WTC11 (cell line): ENCODE results near the gene TEX19. TPM values are rescaled to one million over a fixed set of nuclear protein-coding genes. Genes with fewer than 3 reads are reported as not detected.

Experiments used
- ATAC-seq: fragments of 200-7000 bp; cut with Tn5 transposase; 2 replicates; pipeline ENCODE4 v1.10.0; 2021; ENCODE audit warnings: mild to moderate bottlenecking, moderate library complexity
- CTCF ChIA-PET: fragments of 300-600 bp; sonication (Branson Sonifier 250); formaldehyde crosslinking; loops from one replicate; lab custom pipeline; 2021; ENCODE audit warnings: antibody characterized with exemption; lab: Charles Lee
- POLR2A ChIA-PET: fragments of 350-600 bp; sonication (Branson Sonifier 250); formaldehyde crosslinking; loops from one replicate; lab custom pipeline; 2021; ENCODE audit warnings: antibody characterized with exemption; lab: Charles Lee
- DNase-seq: peaks from one replicate; pipeline ENCODE4 v3.0.0; 2021; ENCODE audit warnings: low spot score
- H3K27ac Mint-ChIP-seq: 2 replicates; pipeline ENCODE4 v1.8.0; 2021; ENCODE audit warnings: mixed read lengths
- H3K27me3 Mint-ChIP-seq: 2 replicates; pipeline ENCODE4 v1.8.0; 2021; ENCODE audit warnings: low read depth, mild to moderate bottlenecking, moderate library complexity, mixed read lengths
- H3K36me3 Mint-ChIP-seq: 2 replicates; pipeline ENCODE4 v1.8.0; 2021; ENCODE audit warnings: mixed read lengths
- H3K4me1 Mint-ChIP-seq: 2 replicates; pipeline ENCODE4 v1.8.0; 2022; ENCODE audit warnings: mixed read lengths
- H3K4me3 Mint-ChIP-seq: 2 replicates; pipeline ENCODE4 v1.8.0; 2021; ENCODE audit warnings: mild to moderate bottlenecking, moderate library complexity, mixed read lengths
- H3K9me3 Mint-ChIP-seq: 2 replicates; pipeline ENCODE4 v1.8.0; 2021; ENCODE audit warnings: mixed read lengths
- ATF1 ChIP-seq: sonication (generic); formaldehyde crosslinking; IDR thresholded peaks from 2 replicates; pipeline ENCODE4 v1.8.1; 2023; ENCODE audit warnings: mild to moderate bottlenecking, moderate library complexity, missing genetic modification reagents
- ATF3 ChIP-seq: sonication (generic); formaldehyde crosslinking; conservative IDR thresholded peaks from 2 replicates; pipeline ENCODE4 v1.8.1; 2022; ENCODE audit warnings: mild to moderate bottlenecking, missing genetic modification reagents
- CBFB ChIP-seq: sonication (generic); formaldehyde crosslinking; IDR thresholded peaks from 2 replicates; pipeline ENCODE4 v1.8.1; 2022; ENCODE audit warnings: mild to moderate bottlenecking, low read depth, missing genetic modification reagents
- CDX4 ChIP-seq: fragments of 250-450 bp; sonication (Bioruptor Pico); IDR thresholded peaks from 2 replicates; pipeline ENCODE4 v1.9.0; 2021; ENCODE audit warnings: moderate library complexity, mild to moderate bottlenecking, inconsistent platforms, borderline replicate concordance
- ETV6 ChIP-seq: sonication (generic); formaldehyde crosslinking; IDR thresholded peaks from 2 replicates; pipeline ENCODE4 v1.8.1; 2022; ENCODE audit warnings: mild to moderate bottlenecking, missing genetic modification reagents
- FOXK1 ChIP-seq: sonication (generic); formaldehyde crosslinking; IDR thresholded peaks from 2 replicates; pipeline ENCODE4 v1.8.0; 2022; ENCODE audit warnings: mild to moderate bottlenecking, moderate library complexity, missing genetic modification reagents
- FOXP1 ChIP-seq: sonication (generic); formaldehyde crosslinking; IDR thresholded peaks from 2 replicates; pipeline ENCODE4 v1.8.0; 2022; ENCODE audit warnings: missing genetic modification reagents, mild to moderate bottlenecking, moderate library complexity, borderline replicate concordance
- HMGXB4 ChIP-seq: sonication (generic); formaldehyde crosslinking; IDR thresholded peaks from 2 replicates; pipeline ENCODE4 v1.8.1; 2023; ENCODE audit warnings: mild to moderate bottlenecking, moderate library complexity, missing genetic modification reagents
- JAZF1 ChIP-seq: fragments of 250-450 bp; sonication (Bioruptor Pico); IDR thresholded peaks from 2 replicates; pipeline ENCODE4 v1.9.0; 2021; ENCODE audit warnings: moderate library complexity, mild to moderate bottlenecking, inconsistent platforms
- MLX ChIP-seq: sonication (generic); formaldehyde crosslinking; IDR thresholded peaks from 2 replicates; pipeline ENCODE4 v1.8.1; 2023; ENCODE audit warnings: mild to moderate bottlenecking, missing genetic modification reagents, moderate library complexity
- NFE2L1 ChIP-seq: sonication (generic); formaldehyde crosslinking; IDR thresholded peaks from 2 replicates; pipeline ENCODE4 v1.8.1; 2023; ENCODE audit warnings: missing genetic modification reagents
- NR1H2 ChIP-seq: sonication (generic); formaldehyde crosslinking; IDR thresholded peaks from 2 replicates; pipeline ENCODE4 v1.9.0; 2021; ENCODE audit warnings: mild to moderate bottlenecking, moderate library complexity, missing genetic modification reagents
- NR2C2 ChIP-seq: sonication (generic); formaldehyde crosslinking; IDR thresholded peaks from 2 replicates; pipeline ENCODE4 v1.8.0; 2022; ENCODE audit warnings: mild to moderate bottlenecking, missing genetic modification reagents
- PREB ChIP-seq: sonication (generic); formaldehyde crosslinking; IDR thresholded peaks from 2 replicates; pipeline ENCODE4 v1.8.1; 2022; ENCODE audit warnings: mild to moderate bottlenecking, missing genetic modification reagents, moderate library complexity, borderline replicate concordance
- RELA ChIP-seq: sonication (generic); formaldehyde crosslinking; IDR thresholded peaks from 2 replicates; pipeline ENCODE4 v1.8.1; 2022; ENCODE audit warnings: missing genetic modification reagents, mild to moderate bottlenecking, borderline replicate concordance
- SP1 ChIP-seq: sonication (generic); formaldehyde crosslinking; conservative IDR thresholded peaks from 2 replicates; pipeline ENCODE4 v1.8.1; 2022; ENCODE audit warnings: missing genetic modification reagents
- STAT6 ChIP-seq: sonication (generic); formaldehyde crosslinking; conservative IDR thresholded peaks from 2 replicates; pipeline ENCODE4 v1.8.1; 2023; ENCODE audit warnings: mild to moderate bottlenecking, low read depth, missing genetic modification reagents, moderate library complexity
- ZMAT4 ChIP-seq: fragments of 250-450 bp; sonication (Bioruptor Pico); IDR thresholded peaks from 2 replicates; pipeline ENCODE4 v1.9.0; 2021; ENCODE audit warnings: mild to moderate bottlenecking
- ZNF121 ChIP-seq: sonication (generic); formaldehyde crosslinking; IDR thresholded peaks from 2 replicates; pipeline ENCODE4 v1.8.0; 2023; ENCODE audit warnings: missing genetic modification reagents
- ZNF232 ChIP-seq: sonication (generic); formaldehyde crosslinking; IDR thresholded peaks from 2 replicates; pipeline ENCODE4 v1.8.0; 2022; ENCODE audit warnings: mild to moderate bottlenecking, missing genetic modification reagents
- ZNF263 ChIP-seq: sonication (generic); formaldehyde crosslinking; IDR thresholded peaks from 2 replicates; pipeline ENCODE4 v1.8.1; 2022; ENCODE audit warnings: low read depth, mild to moderate bottlenecking, moderate library complexity, missing genetic modification reagents
- ZNF423 ChIP-seq: fragments of 250-450 bp; sonication (Bioruptor Pico); IDR thresholded peaks from 2 replicates; pipeline ENCODE4 v2.1.2; 2022; ENCODE audit warnings: mild to moderate bottlenecking, moderate library complexity
- total RNA-seq: library from RNA; stranded (reverse); gene quantifications from 3 replicates; pipeline ENCODE4 v1.2.3, GENCODE V29; 2021

Gene TEX19
- total RNA-seq, 1 experiment from 2014 or later = 1.4 TPM

GRCh38 chr17:82365606-82366295 lies 6.7 kb downstream of the TEX19 start:
- H3K36me3 Mint-ChIP-seq = no peaks in the 10 kb centered on the region
- no peak for TF ChIP-seq ZMAT4 (CRISPR knock-in tag)
- TF ChIP-seq PREB = no peak
- H3K9me3 Mint-ChIP-seq = peaks cover 5% of the 10 kb centered on the region
- peaks cover 5% of the 10 kb centered on the region for H3K4me1 Mint-ChIP-seq
- H3K27ac Mint-ChIP-seq = no peak overlapping the region
- CTCF ChIA-PET = interaction anchor here (0.7 to 1.1 kb wide), 2 partner anchors 14 to 59 kb away, joined by 3 read pairs; no protein-coding TSS in a partner anchor
- H3K27me3 Mint-ChIP-seq = peaks cover 36% of the 10 kb centered on the region
- ATAC-seq (no peak), DNase-seq (no peak)
- POLR2A ChIA-PET = no interaction called here
- no peak overlapping the region for H3K4me3 Mint-ChIP-seq

- TF ChIP-seq CDX4 = no peak
- no peak for TF ChIP-seq ZNF232
- TF ChIP-seq ATF3 (CRISPR knock-in tag) = no peak
- TF ChIP-seq FOXK1 (CRISPR knock-in tag) = no peak
- TF ChIP-seq ATF1 (CRISPR knock-in tag) = no peak
- TF ChIP-seq ZNF423 (CRISPR knock-in tag) = no peak
- no peak for TF ChIP-seq RELA (CRISPR knock-in tag)
- TF ChIP-seq JAZF1 (CRISPR knock-in tag) = no peak
- TF ChIP-seq NR1H2 = no peak
- TF ChIP-seq FOXP1 (CRISPR knock-in tag) = no peak
- no peak for TF ChIP-seq SP1 (CRISPR knock-in tag)
- no peak for TF ChIP-seq ZNF263
- no peak for TF ChIP-seq STAT6 (CRISPR knock-in tag)
- no peak for TF ChIP-seq ZNF121 (CRISPR knock-in tag)
- no peak for TF ChIP-seq HMGXB4 (CRISPR knock-in tag)
- no peak for TF ChIP-seq NFE2L1 (CRISPR knock-in tag)
- TF ChIP-seq ETV6 (CRISPR knock-in tag) = no peak
- TF ChIP-seq MLX (CRISPR knock-in tag) = no peak
- no peak for TF ChIP-seq CBFB (CRISPR knock-in tag)
- TF ChIP-seq NR2C2 (CRISPR knock-in tag) = no peak
- Mint-ChIP-seq H3K27ac (no peak overlapping the region), H3K36me3 (no peaks in the 10 kb centered on the region), H3K4me3 (no peak overlapping the region), H3K27me3 (peaks cover 38% of the 10 kb centered on the region), H3K9me3 (peaks cover 5% of the 10 kb centered on the region), H3K4me1 (peaks cover 5% of the 10 kb centered on the region)
- ATAC-seq (no peak), DNase-seq (no peak)
- ChIA-PET CTCF (interaction anchor here (0.5 kb wide), 1 partner anchor 387 kb away, joined by 4 read pairs; no protein-coding TSS in a partner anchor), POLR2A (no interaction called here)
Observed at GRCh38 chr17:82366749-82367148, 7.7 kb downstream of the TEX19 start.
